GM12865 (cell line): ENCODE results near the gene SAMD15.

ENCODE experiments used
- DNase-seq: peaks from one replicate; pipeline ENCODE4 v3.0.0; 2010; ENCODE audit warnings: low read depth
- H3K4me3 ChIP-seq: 2 replicates; pipeline ENCODE4 v1.5.1; 2011; ENCODE audit warnings: mild to moderate bottlenecking, low read depth, low read length, control low read depth
- CTCF ChIP-seq: IDR thresholded peaks from 2 replicates; pipeline ENCODE4 v1.5.1; 2011; ENCODE audit warnings: low read length, control low read depth, low read depth, inconsistent platforms; ENCODE audit not compliant: insufficient read depth; ENCODE audit errors: missing control alignments

SAMD15 gene

GRCh38 chr14:77375164-77375950 lies 1.8 kb upstream of the SAMD15 start:
- peak overlapping the region; percentile 88 for H3K4me3 ChIP-seq
- DNase-seq: peak; percentile 52
- no peak for TF ChIP-seq CTCF

- peak; percentile 56 for DNase-seq
- peak overlapping the region; percentile 88 for H3K4me3 ChIP-seq
- no peak for TF ChIP-seq CTCF
Measured at GRCh38 chr14:77375973-77376770, 1.0 kb upstream of the SAMD15 start.

GRCh38 chr14:77377502-77377844 lies 294 bp downstream of the SAMD15 start:
- H3K4me3 ChIP-seq: peak overlapping the region; percentile 88
- TF ChIP-seq CTCF: no peak
- no peak for DNase-seq

GRCh38 chr14:77378701-77379100 lies 1.5 kb downstream of the SAMD15 start:
- DNase-seq: no peak
- TF ChIP-seq CTCF: no peak
- no peak overlapping the region for H3K4me3 ChIP-seq

- no peak overlapping the region for H3K4me3 ChIP-seq
- TF ChIP-seq CTCF: no peak
- DNase-seq: no peak
Measured at GRCh38 chr14:77390188-77390587, 13.0 kb downstream of the SAMD15 start.

- DNase-seq: no peak
- no peak overlapping the region for H3K4me3 ChIP-seq
- no peak for TF ChIP-seq CTCF
Measured at GRCh38 chr14:77400216-77400615, 23.0 kb downstream of the SAMD15 start.

- H3K4me3 ChIP-seq: no peak overlapping the region
- DNase-seq: no peak
- TF ChIP-seq CTCF: no peak
Measured at GRCh38 chr14:77403768-77404167, 26.6 kb downstream of the SAMD15 start.
